WTC11 (cell line): ENCODE data around the gene METTL22. TPM values are rescaled to one million over a fixed set of nuclear protein-coding genes. Genes with fewer than 3 reads are reported as not detected.

Source experiments
- ATAC-seq: fragments of 200-7000 bp; cut with Tn5 transposase; 2 replicates; pipeline ENCODE4 v1.10.0; 2021; ENCODE audit warnings: mild to moderate bottlenecking, moderate library complexity
- CTCF ChIA-PET: fragments of 300-600 bp; sonication (Branson Sonifier 250); formaldehyde crosslinking; loops from one replicate; lab custom pipeline; 2021; ENCODE audit warnings: antibody characterized with exemption; lab: Charles Lee
- POLR2A ChIA-PET: fragments of 350-600 bp; sonication (Branson Sonifier 250); formaldehyde crosslinking; loops from one replicate; lab custom pipeline; 2021; ENCODE audit warnings: antibody characterized with exemption; lab: Charles Lee
- DNase-seq: peaks from one replicate; pipeline ENCODE4 v3.0.0; 2021; ENCODE audit warnings: low spot score
- H3K27ac Mint-ChIP-seq: 2 replicates; pipeline ENCODE4 v1.8.0; 2021; ENCODE audit warnings: mixed read lengths
- H3K27me3 Mint-ChIP-seq: 2 replicates; pipeline ENCODE4 v1.8.0; 2021; ENCODE audit warnings: low read depth, mild to moderate bottlenecking, moderate library complexity, mixed read lengths
- H3K36me3 Mint-ChIP-seq: 2 replicates; pipeline ENCODE4 v1.8.0; 2021; ENCODE audit warnings: mixed read lengths
- H3K4me1 Mint-ChIP-seq: 2 replicates; pipeline ENCODE4 v1.8.0; 2022; ENCODE audit warnings: mixed read lengths
- H3K4me3 Mint-ChIP-seq: 2 replicates; pipeline ENCODE4 v1.8.0; 2021; ENCODE audit warnings: mild to moderate bottlenecking, moderate library complexity, mixed read lengths
- H3K9me3 Mint-ChIP-seq: 2 replicates; pipeline ENCODE4 v1.8.0; 2021; ENCODE audit warnings: mixed read lengths
- ATF2 ChIP-seq: sonication (generic); formaldehyde crosslinking; IDR thresholded peaks from 2 replicates; pipeline ENCODE4 v1.8.1; 2022; ENCODE audit warnings: low read depth, missing genetic modification reagents, borderline replicate concordance
- CREB1 ChIP-seq: sonication (generic); formaldehyde crosslinking; IDR thresholded peaks from 2 replicates; pipeline ENCODE4 v1.8.0; 2023; ENCODE audit warnings: mild to moderate bottlenecking, missing genetic modification reagents
- ETV6 ChIP-seq: sonication (generic); formaldehyde crosslinking; IDR thresholded peaks from 2 replicates; pipeline ENCODE4 v1.8.1; 2022; ENCODE audit warnings: mild to moderate bottlenecking, missing genetic modification reagents
- HMGXB4 ChIP-seq: sonication (generic); formaldehyde crosslinking; IDR thresholded peaks from 2 replicates; pipeline ENCODE4 v1.8.1; 2023; ENCODE audit warnings: mild to moderate bottlenecking, moderate library complexity, missing genetic modification reagents
- KAT7 ChIP-seq: sonication (generic); formaldehyde crosslinking; IDR thresholded peaks from 2 replicates; pipeline ENCODE4 v1.8.1; 2023; ENCODE audit warnings: missing genetic modification reagents, mild to moderate bottlenecking, borderline replicate concordance
- MXD4 ChIP-seq: fragments of 250-450 bp; sonication (Bioruptor Pico); IDR thresholded peaks from 2 replicates; pipeline ENCODE4 v1.8.0; 2021; ENCODE audit warnings: mild to moderate bottlenecking, moderate library complexity, borderline replicate concordance
- NR2C2 ChIP-seq: sonication (generic); formaldehyde crosslinking; IDR thresholded peaks from 2 replicates; pipeline ENCODE4 v1.8.0; 2022; ENCODE audit warnings: mild to moderate bottlenecking, missing genetic modification reagents
- TP53 ChIP-seq: sonication (generic); formaldehyde crosslinking; IDR thresholded peaks from 2 replicates; pipeline ENCODE4 v1.8.1; 2023; ENCODE audit warnings: mild to moderate bottlenecking, missing genetic modification reagents
- ZNF219 ChIP-seq: sonication (generic); formaldehyde crosslinking; IDR thresholded peaks from 2 replicates; pipeline ENCODE4 v1.8.0; 2023; ENCODE audit warnings: missing genetic modification reagents, mild to moderate bottlenecking, borderline replicate concordance
- ZNF263 ChIP-seq: sonication (generic); formaldehyde crosslinking; IDR thresholded peaks from 2 replicates; pipeline ENCODE4 v1.8.1; 2022; ENCODE audit warnings: low read depth, mild to moderate bottlenecking, moderate library complexity, missing genetic modification reagents
- ZNF396 ChIP-seq: fragments of 250-450 bp; sonication (Bioruptor Pico); IDR thresholded peaks from 2 replicates; pipeline ENCODE4 v1.8.0; 2021; ENCODE audit warnings: mild to moderate bottlenecking, moderate library complexity, borderline replicate concordance
- ZNF416 ChIP-seq: fragments of 250-450 bp; sonication (Bioruptor Pico); IDR thresholded peaks from 2 replicates; pipeline ENCODE4 v1.9.0; 2021; ENCODE audit warnings: mild to moderate bottlenecking, inconsistent platforms
- ZNF423 ChIP-seq: fragments of 250-450 bp; sonication (Bioruptor Pico); IDR thresholded peaks from 2 replicates; pipeline ENCODE4 v2.1.2; 2022; ENCODE audit warnings: mild to moderate bottlenecking, moderate library complexity
- ZNF425 ChIP-seq: fragments of 250-450 bp; sonication (Bioruptor Pico); conservative IDR thresholded peaks from 2 replicates; pipeline ENCODE4 v1.9.0; 2021; ENCODE audit warnings: mild to moderate bottlenecking
- total RNA-seq: library from RNA; stranded (reverse); gene quantifications from 3 replicates; pipeline ENCODE4 v1.2.3, GENCODE V29; 2021
- TF ChIP-seq, protein P1 (sequence below): fragments of 200-600 bp; IDR thresholded peaks from 2 replicates; pipeline ENCODE4 v1.8.0; 2022; ENCODE audit warnings: antibody characterized with exemption
- TF ChIP-seq, protein P2 (sequence below): sonication (generic); formaldehyde crosslinking; IDR thresholded peaks from 2 replicates; pipeline ENCODE4 v1.8.1; 2023; ENCODE audit warnings: mild to moderate bottlenecking, missing genetic modification reagents, moderate library complexity
- TF ChIP-seq, protein P3 (sequence below): sonication (generic); formaldehyde crosslinking; IDR thresholded peaks from 2 replicates; pipeline ENCODE4 v1.8.1; 2023; ENCODE audit warnings: mild to moderate bottlenecking, missing genetic modification reagents, moderate library complexity
- TF ChIP-seq, protein P4 (sequence below): sonication (generic); formaldehyde crosslinking; IDR thresholded peaks from 2 replicates; pipeline ENCODE4 v1.8.0; 2022; ENCODE audit warnings: mild to moderate bottlenecking, missing genetic modification reagents
- TF ChIP-seq, protein P5 (sequence below): sonication (generic); formaldehyde crosslinking; IDR thresholded peaks from 2 replicates; pipeline ENCODE4 v1.8.0; 2023; ENCODE audit warnings: missing genetic modification reagents

Gene METTL22
- total RNA-seq, 1 experiment from 2014 or later: 82.0 TPM

GRCh38 chr16:8696880-8697279 is 75.4 kb downstream of the METTL22 start:
- H3K27me3 Mint-ChIP-seq: no peaks in the 10 kb centered on the region; the same call in 1 of the 2 replicates
- DNase-seq: no peak
- POLR2A ChIA-PET: no interaction called here
- H3K27ac Mint-ChIP-seq: no peak overlapping the region; the same call in 1 of the 2 replicates
- TF ChIP-seq HMGXB4 (CRISPR knock-in tag) (no peak), ZNF396 (CRISPR knock-in tag) (no peak), NR2C2 (CRISPR knock-in tag) (no peak), KAT7 (CRISPR knock-in tag) (no peak), TP53 (CRISPR knock-in tag) (no peak), ZNF425 (CRISPR knock-in tag) (no peak), ATF2 (CRISPR knock-in tag) (no peak), ZNF263 (CRISPR knock-in tag) (no peak)
- TF ChIP-seq, protein P1, sequence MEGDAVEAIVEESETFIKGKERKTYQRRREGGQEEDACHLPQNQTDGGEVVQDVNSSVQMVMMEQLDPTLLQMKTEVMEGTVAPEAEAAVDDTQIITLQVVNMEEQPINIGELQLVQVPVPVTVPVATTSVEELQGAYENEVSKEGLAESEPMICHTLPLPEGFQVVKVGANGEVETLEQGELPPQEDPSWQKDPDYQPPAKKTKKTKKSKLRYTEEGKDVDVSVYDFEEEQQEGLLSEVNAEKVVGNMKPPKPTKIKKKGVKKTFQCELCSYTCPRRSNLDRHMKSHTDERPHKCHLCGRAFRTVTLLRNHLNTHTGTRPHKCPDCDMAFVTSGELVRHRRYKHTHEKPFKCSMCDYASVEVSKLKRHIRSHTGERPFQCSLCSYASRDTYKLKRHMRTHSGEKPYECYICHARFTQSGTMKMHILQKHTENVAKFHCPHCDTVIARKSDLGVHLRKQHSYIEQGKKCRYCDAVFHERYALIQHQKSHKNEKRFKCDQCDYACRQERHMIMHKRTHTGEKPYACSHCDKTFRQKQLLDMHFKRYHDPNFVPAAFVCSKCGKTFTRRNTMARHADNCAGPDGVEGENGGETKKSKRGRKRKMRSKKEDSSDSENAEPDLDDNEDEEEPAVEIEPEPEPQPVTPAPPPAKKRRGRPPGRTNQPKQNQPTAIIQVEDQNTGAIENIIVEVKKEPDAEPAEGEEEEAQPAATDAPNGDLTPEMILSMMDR: no peak
- TF ChIP-seq, protein P2, sequence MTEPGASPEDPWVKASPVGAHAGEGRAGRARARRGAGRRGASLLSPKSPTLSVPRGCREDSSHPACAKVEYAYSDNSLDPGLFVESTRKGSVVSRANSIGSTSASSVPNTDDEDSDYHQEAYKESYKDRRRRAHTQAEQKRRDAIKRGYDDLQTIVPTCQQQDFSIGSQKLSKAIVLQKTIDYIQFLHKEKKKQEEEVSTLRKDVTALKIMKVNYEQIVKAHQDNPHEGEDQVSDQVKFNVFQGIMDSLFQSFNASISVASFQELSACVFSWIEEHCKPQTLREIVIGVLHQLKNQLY (CRISPR knock-in tag): no peak
- TF ChIP-seq, protein P3, sequence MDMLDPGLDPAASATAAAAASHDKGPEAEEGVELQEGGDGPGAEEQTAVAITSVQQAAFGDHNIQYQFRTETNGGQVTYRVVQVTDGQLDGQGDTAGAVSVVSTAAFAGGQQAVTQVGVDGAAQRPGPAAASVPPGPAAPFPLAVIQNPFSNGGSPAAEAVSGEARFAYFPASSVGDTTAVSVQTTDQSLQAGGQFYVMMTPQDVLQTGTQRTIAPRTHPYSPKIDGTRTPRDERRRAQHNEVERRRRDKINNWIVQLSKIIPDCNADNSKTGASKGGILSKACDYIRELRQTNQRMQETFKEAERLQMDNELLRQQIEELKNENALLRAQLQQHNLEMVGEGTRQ (CRISPR knock-in tag): no peak
- TF ChIP-seq, all 79 proteins: peak for 0
- Mint-ChIP-seq H3K4me1 (0 out of 2 replicates have a peak, but pooled peaks cover under 1% of the 10 kb centered on the region), H3K4me3 (no peak overlapping the region), H3K36me3 (no peaks in the 10 kb centered on the region), H3K9me3 (no peaks in the 10 kb centered on the region)
- CTCF ChIA-PET: no interaction called here
- no peak for ATAC-seq

DNA sequence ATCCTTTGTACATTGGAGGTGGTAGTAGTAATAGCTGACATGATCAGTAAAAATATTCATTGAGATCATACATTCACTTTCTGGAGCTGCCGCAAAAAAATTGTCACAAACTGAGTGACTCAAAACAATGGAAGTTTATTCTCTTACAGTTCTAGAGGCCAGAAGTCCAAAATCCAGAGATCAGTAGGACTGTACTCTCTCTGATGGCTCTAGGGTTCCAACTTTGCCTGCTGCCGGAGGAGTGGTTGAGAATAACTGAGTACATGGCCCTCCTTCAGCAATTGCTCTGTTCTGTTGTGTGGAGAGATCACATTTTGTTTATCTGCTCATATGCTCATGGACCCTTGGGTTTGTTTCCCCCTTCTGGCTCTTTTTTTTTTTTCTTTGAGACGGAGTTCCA is 76.5 kb downstream of the METTL22 start:
- H3K9me3 Mint-ChIP-seq: no peaks in the 10 kb centered on the region
- H3K36me3 Mint-ChIP-seq: no peaks in the 10 kb centered on the region
- DNase-seq (no peak), ATAC-seq (no peak)
- POLR2A ChIA-PET: no interaction called here
- H3K27me3 Mint-ChIP-seq: no peaks in the 10 kb centered on the region; the same call in 1 of the 2 replicates
- H3K4me1 Mint-ChIP-seq: no peaks in the 10 kb centered on the region
- no peak overlapping the region for H3K4me3 Mint-ChIP-seq
- H3K27ac Mint-ChIP-seq: no peak overlapping the region
- CTCF ChIA-PET: interaction anchor here (0.8 kb wide), 1 partner anchor 94 kb away, joined by 3 read pairs; no protein-coding TSS in a partner anchor
- TF ChIP-seq MXD4 (CRISPR knock-in tag) (no peak), ETV6 (CRISPR knock-in tag) (no peak), ZNF423 (CRISPR knock-in tag) (no peak), CREB1 (CRISPR knock-in tag) (no peak), ZNF416 (CRISPR knock-in tag) (no peak), ZNF219 (CRISPR knock-in tag) (no peak)
- TF ChIP-seq, protein P4, sequence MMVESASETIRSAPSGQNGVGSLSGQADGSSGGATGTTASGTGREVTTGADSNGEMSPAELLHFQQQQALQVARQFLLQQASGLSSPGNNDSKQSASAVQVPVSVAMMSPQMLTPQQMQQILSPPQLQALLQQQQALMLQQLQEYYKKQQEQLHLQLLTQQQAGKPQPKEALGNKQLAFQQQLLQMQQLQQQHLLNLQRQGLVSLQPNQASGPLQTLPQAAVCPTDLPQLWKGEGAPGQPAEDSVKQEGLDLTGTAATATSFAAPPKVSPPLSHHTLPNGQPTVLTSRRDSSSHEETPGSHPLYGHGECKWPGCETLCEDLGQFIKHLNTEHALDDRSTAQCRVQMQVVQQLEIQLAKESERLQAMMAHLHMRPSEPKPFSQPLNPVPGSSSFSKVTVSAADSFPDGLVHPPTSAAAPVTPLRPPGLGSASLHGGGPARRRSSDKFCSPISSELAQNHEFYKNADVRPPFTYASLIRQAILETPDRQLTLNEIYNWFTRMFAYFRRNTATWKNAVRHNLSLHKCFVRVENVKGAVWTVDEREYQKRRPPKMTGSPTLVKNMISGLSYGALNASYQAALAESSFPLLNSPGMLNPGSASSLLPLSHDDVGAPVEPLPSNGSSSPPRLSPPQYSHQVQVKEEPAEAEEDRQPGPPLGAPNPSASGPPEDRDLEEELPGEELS: no peak
- TF ChIP-seq, protein P1: no peak
- TF ChIP-seq, protein P5, sequence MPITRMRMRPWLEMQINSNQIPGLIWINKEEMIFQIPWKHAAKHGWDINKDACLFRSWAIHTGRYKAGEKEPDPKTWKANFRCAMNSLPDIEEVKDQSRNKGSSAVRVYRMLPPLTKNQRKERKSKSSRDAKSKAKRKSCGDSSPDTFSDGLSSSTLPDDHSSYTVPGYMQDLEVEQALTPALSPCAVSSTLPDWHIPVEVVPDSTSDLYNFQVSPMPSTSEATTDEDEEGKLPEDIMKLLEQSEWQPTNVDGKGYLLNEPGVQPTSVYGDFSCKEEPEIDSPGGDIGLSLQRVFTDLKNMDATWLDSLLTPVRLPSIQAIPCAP: no peak
- TF ChIP-seq, protein P2 (CRISPR knock-in tag): no peak
